OCI-LY1 (cell line): ENCODE data around the gene HSFX3.
"Not testable (repeated sequence)": the region's sequence is repeated elsewhere in the genome, so short reads cannot be mapped to it uniquely, and the experiment has no call there.

Experiments used
- H2AFZ ChIP-seq: fragments of 200-600 bp; sonication (generic), shearing (Covaris generic); 2 replicates; pipeline ENCODE4 v1.6.0; 2014; ENCODE audit warnings: antibody characterized with exemption, mild to moderate bottlenecking, low read length
- H3F3A ChIP-seq: fragments of 200-600 bp; sonication (generic), shearing (Covaris generic); 2 replicates; pipeline ENCODE4 v1.6.0; 2014; ENCODE audit warnings: mild to moderate bottlenecking, antibody characterized with exemption, low read length, moderate library complexity; ENCODE audit not compliant: insufficient read depth
- H3K27ac ChIP-seq: fragments of 200-600 bp; sonication (generic); 2 replicates; pipeline ENCODE4 v1.5.1; 2014; ENCODE audit warnings: low read length, mixed run types, mild to moderate bottlenecking, low read depth; ENCODE audit not compliant: poor library complexity, severe bottlenecking
- H3K27me3 ChIP-seq: fragments of 200-600 bp; sonication (generic); 2 replicates; pipeline ENCODE4 v1.6.0; 2014; ENCODE audit warnings: antibody characterized with exemption, mild to moderate bottlenecking, low read length, moderate library complexity; ENCODE audit not compliant: insufficient read depth
- H3K36me3 ChIP-seq: fragments of 200-600 bp; sonication (generic); 2 replicates; pipeline ENCODE4 v1.6.1; 2014; ENCODE audit warnings: mild to moderate bottlenecking, antibody characterized with exemption, low read length, moderate library complexity, mixed read lengths; ENCODE audit not compliant: insufficient read depth
- H3K4me1 ChIP-seq: fragments of 200-600 bp; sonication (generic); 2 replicates; pipeline ENCODE4 v1.5.1; 2014; ENCODE audit warnings: mild to moderate bottlenecking, low read length, moderate library complexity; ENCODE audit not compliant: insufficient read depth, severe bottlenecking
- H3K4me2 ChIP-seq: fragments of 200-600 bp; sonication (generic), shearing (Covaris generic); 2 replicates; pipeline ENCODE4 v1.6.1; 2014; ENCODE audit warnings: low read length
- H3K4me3 ChIP-seq: fragments of 200-600 bp; sonication (generic); 2 replicates; pipeline ENCODE4 v1.5.1; 2014; ENCODE audit warnings: low read length, low read depth, mild to moderate bottlenecking, mixed read lengths; ENCODE audit not compliant: poor library complexity, severe bottlenecking
- H3K79me2 ChIP-seq: fragments of 200-600 bp; shearing (Covaris generic); 2 replicates; pipeline ENCODE4 v1.6.1; 2016; ENCODE audit warnings: mixed run types, low read length, mixed read lengths; ENCODE audit not compliant: insufficient read depth
- H3K9ac ChIP-seq: fragments of 200-600 bp; sonication (generic), shearing (Covaris generic); 2 replicates; pipeline ENCODE4 v1.6.1; 2014; ENCODE audit warnings: mild to moderate bottlenecking, low read length, mixed read lengths
- H3K9me2 ChIP-seq: fragments of 200-600 bp; sonication (generic), shearing (Covaris generic); 2 replicates; pipeline ENCODE4 v1.6.1; 2014; ENCODE audit warnings: low read depth, mild to moderate bottlenecking, low read length, mixed read lengths
- H3K9me3 ChIP-seq: fragments of 200-600 bp; shearing (Covaris generic); 2 replicates; pipeline ENCODE4 v1.6.1; 2014; ENCODE audit warnings: low read length, mixed read lengths
- H4K20me1 ChIP-seq: fragments of 200-600 bp; sonication (generic), shearing (Covaris generic); 2 replicates; pipeline ENCODE4 v1.6.0; 2016; ENCODE audit warnings: mild to moderate bottlenecking, low read length; ENCODE audit not compliant: insufficient read depth

The HSFX3 gene, protein sequence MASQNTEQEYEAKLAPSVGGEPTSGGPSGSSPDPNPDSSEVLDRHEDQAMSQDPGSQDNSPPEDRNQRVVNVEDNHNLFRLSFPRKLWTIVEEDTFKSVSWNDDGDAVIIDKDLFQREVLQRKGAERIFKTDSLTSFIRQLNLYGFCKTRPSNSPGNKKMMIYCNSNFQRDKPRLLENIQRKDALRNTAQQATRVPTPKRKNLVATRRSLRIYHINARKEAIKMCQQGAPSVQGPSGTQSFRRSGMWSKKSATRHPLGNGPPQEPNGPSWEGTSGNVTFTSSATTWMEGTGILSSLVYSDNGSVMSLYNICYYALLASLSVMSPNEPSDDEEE

DNA sequence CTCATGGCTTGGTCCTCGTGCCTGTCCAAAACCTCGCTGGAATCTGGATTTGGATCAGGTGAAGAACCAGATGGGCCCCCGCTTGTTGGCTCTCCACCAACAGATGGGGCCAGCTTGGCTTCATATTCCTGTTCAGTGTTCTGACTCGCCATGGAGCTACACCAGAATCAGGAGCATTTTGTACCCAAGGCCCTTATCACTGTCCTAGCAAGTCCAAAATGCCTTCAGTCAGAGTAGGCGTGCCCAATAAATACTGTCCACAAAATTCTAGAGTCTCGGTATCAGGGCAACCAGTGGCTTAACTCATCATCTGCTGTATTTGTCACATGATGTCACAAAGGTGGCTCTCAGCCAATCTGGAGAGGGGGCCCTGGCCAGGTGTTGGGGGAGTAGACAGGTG lies at the start of gene HSFX3:
Gene HSFX3, minus strand, starts transcription at position 224 of the 400 bp plus-strand sequence. Its CDS starts 72 bp downstream, at position 152.
- H2AFZ ChIP-seq, H3K4me2 ChIP-seq, H3K27ac ChIP-seq, H3K9ac ChIP-seq, H3F3A ChIP-seq, H3K27me3 ChIP-seq, H3K36me3 ChIP-seq, H4K20me1 ChIP-seq, H3K9me2 ChIP-seq, H3K9me3 ChIP-seq, H3K4me3 ChIP-seq, H3K79me2 ChIP-seq, H3K4me1 ChIP-seq: not testable (repeated sequence)

DNA sequence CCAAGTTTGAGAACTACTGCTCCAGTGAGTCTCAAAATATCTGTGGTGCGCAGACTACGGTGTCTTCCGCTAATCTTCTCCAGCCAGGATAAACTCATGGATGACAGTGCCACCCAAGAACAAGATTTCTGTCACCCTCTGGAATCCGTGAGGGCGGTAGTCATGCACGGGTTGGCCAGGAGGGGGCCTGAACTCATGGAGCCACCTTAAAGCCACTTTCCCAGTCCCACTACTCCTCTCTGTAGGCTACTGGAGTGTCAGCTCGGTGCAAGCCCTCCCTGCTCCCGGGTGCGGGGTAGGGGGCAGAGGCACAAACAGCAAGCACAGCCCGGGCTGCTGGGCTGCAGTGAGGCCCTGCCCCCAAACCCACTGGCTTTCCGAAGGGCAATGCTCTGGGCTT lies 48.9 kb upstream of the HSFX3 start:
- not testable (repeated sequence) for H3K4me2 ChIP-seq, H3K79me2 ChIP-seq, H3K9me2 ChIP-seq, H3K36me3 ChIP-seq, H3K9ac ChIP-seq, H3K4me1 ChIP-seq, H4K20me1 ChIP-seq, H2AFZ ChIP-seq, H3K27me3 ChIP-seq, H3F3A ChIP-seq, H3K9me3 ChIP-seq, H3K4me3 ChIP-seq, H3K27ac ChIP-seq

DNA sequence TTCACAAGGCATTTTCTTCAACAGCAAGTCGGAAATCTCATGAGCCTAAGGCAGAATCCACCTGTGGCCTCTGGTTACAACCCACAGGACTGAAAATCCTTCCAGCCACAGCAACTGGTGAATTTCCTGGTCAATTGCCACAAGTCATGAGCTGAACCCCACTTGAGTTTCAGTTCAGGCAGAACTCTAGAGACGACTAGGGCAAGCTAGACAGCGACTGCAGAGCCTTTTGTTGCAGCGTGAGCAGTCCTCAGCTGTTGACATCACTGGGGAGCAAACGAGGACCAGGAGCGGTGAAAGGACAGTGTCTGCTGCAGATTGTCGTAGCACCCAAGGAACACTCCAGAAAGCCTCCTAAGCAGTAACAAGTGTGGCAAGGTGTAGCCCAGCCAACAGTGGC lies 46.2 kb upstream of the HSFX3 start:
- H3K79me2 ChIP-seq, H3K9ac ChIP-seq, H3K27ac ChIP-seq, H3F3A ChIP-seq, H3K9me2 ChIP-seq, H3K27me3 ChIP-seq, H3K4me3 ChIP-seq, H3K9me3 ChIP-seq, H3K36me3 ChIP-seq, H2AFZ ChIP-seq, H3K4me1 ChIP-seq, H4K20me1 ChIP-seq, H3K4me2 ChIP-seq: not testable (repeated sequence)

DNA sequence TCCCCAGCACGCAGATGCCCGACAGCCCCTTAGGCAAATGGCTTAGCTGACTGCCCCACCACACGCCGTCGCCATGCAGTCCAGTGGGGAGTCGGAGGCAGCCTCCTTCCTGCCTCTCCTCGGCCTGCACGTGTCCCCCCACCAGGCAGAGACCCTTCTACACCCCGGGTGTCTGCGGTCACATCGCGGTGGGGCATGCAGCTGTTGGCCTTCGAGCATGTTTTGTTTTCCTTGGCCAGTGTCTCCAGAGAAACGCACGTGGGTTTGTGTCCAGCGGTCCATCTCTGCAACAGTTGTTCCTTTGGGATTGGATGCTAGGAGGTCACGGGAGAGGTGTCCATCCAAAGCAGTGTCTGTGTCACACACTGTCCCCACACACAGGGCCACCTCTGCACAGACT lies 45.5 kb upstream of the HSFX3 start, which contains the start of gene HSFX2:
Gene HSFX2, minus strand, starts transcription at position 101 of the 400 bp plus-strand sequence. CDS start 614 bp downstream, outside the sequence.
- H3K27ac ChIP-seq, H3K36me3 ChIP-seq, H3K4me3 ChIP-seq, H3K79me2 ChIP-seq, H3K9me2 ChIP-seq, H3K4me1 ChIP-seq, H4K20me1 ChIP-seq, H3K9me3 ChIP-seq, H3F3A ChIP-seq, H3K4me2 ChIP-seq, H2AFZ ChIP-seq, H3K9ac ChIP-seq, H3K27me3 ChIP-seq: not testable (repeated sequence)

DNA sequence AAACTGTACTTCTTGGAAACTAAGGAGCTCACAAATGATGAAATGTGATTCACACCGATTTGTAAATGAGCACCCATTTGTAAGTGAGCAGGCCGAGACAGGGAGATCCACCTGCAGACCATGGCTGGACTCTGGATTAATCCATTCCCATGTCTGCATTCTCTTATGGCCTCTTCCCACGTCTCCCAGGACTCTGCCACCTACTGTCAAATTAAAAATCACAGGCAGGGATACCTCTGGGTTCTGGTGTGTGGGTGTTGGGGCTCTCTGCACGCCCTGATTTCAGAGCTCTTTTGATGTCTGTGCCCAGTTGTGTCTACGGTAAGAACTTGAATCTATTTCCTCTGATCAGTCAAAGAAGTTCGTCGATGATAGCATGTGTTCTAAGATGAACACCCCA lies 41.3 kb upstream of the HSFX3 start:
- H3K9me3 ChIP-seq, H3F3A ChIP-seq, H2AFZ ChIP-seq, H3K9me2 ChIP-seq, H3K9ac ChIP-seq, H3K36me3 ChIP-seq, H3K79me2 ChIP-seq, H3K27ac ChIP-seq, H4K20me1 ChIP-seq, H3K4me3 ChIP-seq, H3K4me2 ChIP-seq, H3K4me1 ChIP-seq, H3K27me3 ChIP-seq: not testable (repeated sequence)

DNA sequence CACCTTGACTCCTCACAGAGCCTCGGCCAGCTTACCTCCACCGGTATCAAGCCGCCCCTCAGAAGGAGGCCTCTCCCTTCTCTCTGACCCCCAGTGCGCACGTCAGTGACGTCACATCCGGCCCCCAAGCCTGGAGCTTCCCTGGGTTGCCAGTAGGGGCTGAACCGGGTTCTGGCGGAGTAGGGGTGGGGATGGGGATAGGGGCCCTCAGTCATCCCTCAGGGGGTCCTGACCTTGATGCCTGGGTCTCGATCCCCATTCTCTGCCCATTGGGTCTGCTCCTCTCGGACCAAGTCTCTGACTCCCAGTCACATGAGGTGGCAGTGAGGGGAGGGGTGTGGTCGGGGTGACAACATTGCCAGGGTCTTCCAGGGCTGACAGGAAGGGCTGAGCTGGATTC lies 37.6 kb upstream of the HSFX3 start, which contains the start of gene MAGEA9B:
Gene MAGEA9B, minus strand, starts transcription at position 101 of the 400 bp plus-strand sequence. CDS start 4,280 bp downstream, outside the sequence.
- not testable (repeated sequence) for H3K36me3 ChIP-seq, H3K9ac ChIP-seq, H3K4me3 ChIP-seq, H3K9me2 ChIP-seq, H3K9me3 ChIP-seq, H3K79me2 ChIP-seq, H2AFZ ChIP-seq, H3K4me1 ChIP-seq, H3F3A ChIP-seq, H3K27ac ChIP-seq, H3K27me3 ChIP-seq, H3K4me2 ChIP-seq, H4K20me1 ChIP-seq

DNA sequence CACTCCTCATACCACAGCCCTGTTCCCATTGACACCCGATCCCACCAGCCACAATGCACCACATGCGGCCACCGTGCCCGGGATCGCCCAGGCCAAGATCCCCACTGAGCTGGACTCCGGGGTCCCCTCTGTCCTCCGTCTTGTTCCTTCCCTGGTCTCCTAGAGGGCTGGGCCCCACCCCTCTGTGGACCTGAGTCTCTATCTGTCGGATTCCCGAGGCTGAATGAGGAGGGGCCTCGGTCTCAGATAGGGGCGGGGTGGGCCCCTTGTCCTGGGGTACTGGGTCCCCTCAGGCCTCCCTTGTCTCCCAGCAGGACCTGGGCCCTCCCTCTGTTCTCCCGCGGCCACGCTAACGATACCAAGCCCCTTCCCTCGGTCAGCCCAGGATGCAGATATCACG lies 35.9 kb upstream of the HSFX3 start:
- H3K9me2 ChIP-seq, H3K36me3 ChIP-seq, H4K20me1 ChIP-seq, H3K9me3 ChIP-seq, H3K4me1 ChIP-seq, H3K27ac ChIP-seq, H3K79me2 ChIP-seq, H3K4me2 ChIP-seq, H3F3A ChIP-seq, H3K27me3 ChIP-seq, H2AFZ ChIP-seq, H3K9ac ChIP-seq, H3K4me3 ChIP-seq: not testable (repeated sequence)

DNA sequence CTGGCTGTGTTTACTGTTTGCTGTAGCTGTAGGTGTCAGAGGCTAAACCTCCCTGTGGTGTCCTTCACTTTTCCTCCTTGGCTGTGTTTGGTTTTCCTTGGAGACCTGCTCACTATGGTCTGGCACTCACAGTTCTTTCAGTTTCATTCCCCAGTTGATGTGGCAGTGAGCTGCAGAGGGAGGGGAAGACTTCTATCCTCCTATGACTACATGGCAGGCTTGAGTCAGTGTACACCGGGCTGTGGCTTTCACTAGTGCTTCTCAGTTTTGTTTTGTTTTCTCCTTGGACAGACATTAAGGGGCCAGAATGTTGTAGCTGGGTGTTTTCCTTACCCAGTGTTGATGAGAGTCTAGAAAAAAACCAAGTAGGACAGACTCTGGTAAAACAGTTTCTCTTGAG lies 23.7 kb upstream of the HSFX3 start:
- not testable (repeated sequence) for H3K4me3 ChIP-seq, H2AFZ ChIP-seq, H3F3A ChIP-seq, H4K20me1 ChIP-seq, H3K27ac ChIP-seq, H3K9ac ChIP-seq, H3K9me3 ChIP-seq, H3K4me2 ChIP-seq, H3K79me2 ChIP-seq, H3K9me2 ChIP-seq, H3K36me3 ChIP-seq, H3K27me3 ChIP-seq, H3K4me1 ChIP-seq
